GM19239 (cell line): ENCODE results near the gene GMDS.

Experiments
- DNase-seq: peaks from one replicate; pipeline ENCODE4 v3.0.0; 2011; ENCODE audit warnings: low spot score; ENCODE audit not compliant: insufficient read length
- FAIRE-seq: peaks from 2 replicates; lab custom pipeline; 2011; peaks lifted over from hg19 to GRCh38; lab: Jason Lieb, UNC

Gene GMDS

DNA sequence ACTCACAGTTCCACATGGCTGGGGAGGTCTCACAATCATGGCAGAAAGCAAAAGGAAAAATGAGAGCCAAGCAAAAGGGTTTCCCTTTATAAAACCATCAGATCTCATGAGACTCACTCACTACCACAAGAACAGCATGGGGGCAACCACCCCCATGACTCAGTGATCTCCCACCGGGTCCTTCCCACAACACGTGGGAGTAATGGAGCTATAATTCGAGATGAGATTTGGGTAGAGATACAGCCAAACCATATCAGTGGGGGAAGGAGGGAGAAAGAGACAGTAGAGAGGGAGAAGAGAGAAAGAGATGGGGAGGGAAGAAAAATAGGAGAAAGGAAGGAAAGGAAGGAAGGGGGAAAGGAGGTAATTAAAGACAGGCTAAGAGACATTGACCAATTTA is 30.1 kb downstream of the GMDS start:
- FAIRE-seq (no peak), DNase-seq (no peak)

GRCh38 chr6:2213086-2213485 is 32.3 kb downstream of the GMDS start:
- DNase-seq: no peak
- no peak for FAIRE-seq

DNA sequence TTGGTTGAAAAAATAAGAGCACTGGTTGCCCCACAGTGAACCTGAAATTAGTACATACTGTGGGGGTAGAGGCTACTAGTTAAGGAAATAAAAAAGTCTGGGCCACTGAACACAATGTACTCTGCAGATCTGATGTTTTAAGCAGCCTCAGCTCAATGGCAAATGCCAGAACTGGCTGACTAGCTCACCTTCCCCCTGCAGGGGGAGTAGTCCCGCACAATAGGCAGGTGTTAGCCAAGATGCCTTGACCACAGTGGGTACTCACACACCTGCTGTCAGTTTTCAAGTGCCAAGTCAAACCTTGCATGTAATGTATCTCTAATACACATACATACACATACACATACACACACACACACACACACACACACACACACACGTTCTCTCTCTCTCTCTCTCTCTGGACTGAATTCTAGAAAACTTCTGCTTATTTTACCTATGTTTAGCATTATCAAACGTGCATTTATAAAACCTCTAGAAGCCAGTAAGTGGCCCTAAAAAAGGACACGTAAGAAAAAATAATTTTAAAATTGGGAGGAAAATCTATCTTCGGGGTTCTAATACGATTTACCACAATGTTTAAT is 36.1 kb downstream of the GMDS start:
- DNase-seq: peak; percentile 26
- peak; percentile 82 for FAIRE-seq

DNA sequence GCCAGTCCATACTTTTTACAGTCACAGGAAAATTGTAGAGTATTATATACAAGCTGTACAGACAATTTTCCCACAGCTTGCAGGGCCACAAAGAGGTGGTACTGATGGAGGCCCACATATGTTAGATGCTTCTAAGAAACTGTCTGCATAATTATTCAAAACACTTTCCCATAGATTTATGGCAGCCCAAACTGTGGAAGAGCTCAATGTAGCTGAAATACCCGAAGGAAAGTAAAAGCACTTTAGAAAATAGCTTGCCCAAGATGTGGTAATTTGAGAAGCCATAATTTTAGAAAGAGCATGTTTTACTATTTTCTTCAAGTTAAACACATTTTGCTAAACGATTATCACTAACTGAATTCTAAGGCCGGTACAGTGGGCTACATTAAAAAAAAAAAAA is 36.9 kb downstream of the GMDS start:
- DNase-seq: no peak
- FAIRE-seq: no peak

- DNase-seq (no peak), FAIRE-seq (no peak)
Observed at GRCh38 chr6:2205396-2205795, 40.0 kb downstream of the GMDS start.

DNA sequence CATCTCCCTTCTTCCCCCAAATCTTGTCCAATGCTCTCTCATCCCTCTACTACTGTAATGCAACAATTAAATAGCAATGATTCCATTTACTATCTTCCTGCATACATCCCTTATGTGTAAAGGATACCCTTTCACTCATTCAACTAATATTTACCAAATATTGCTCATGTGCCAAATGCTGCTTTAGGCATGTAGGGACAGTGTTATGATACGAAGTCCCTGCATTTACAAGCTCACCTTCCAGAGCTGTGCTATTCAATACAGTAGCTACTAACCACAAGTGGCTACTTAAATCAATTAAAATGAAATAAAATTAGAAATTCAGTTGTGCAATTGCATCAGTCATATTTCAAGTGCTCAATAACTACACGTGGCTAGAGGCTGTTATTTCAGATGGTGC is 41.1 kb downstream of the GMDS start:
- FAIRE-seq: no peak

GRCh38 chr6:2203264-2203663 is 42.1 kb downstream of the GMDS start:
- FAIRE-seq: no peak

More for the DNA sequence above, 41.1 kb downstream of the GMDS start:
- DNase-seq: no peak

DNA sequence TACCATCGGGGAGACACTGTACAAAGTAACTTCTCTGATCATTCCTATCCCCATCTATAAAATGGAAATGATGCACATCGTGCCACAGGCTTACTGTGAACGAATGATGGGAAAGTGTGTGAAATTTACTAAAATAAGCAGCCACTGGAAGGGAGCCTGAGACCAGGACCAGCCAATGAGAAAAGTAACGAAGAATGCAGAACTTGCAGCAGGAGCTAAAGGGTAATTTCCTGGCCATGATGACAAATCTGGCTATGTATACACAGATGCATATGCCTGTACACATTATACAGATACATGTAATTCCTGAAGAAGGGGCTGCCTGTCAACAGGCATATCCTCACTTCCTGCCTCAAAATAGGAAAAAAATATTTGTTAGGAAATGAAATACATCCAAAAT is 47.4 kb downstream of the GMDS start:
- DNase-seq: no peak
- no peak for FAIRE-seq

More at GRCh38 chr6:2203264-2203663, 42.1 kb downstream of the GMDS start:
- no peak for DNase-seq

DNA sequence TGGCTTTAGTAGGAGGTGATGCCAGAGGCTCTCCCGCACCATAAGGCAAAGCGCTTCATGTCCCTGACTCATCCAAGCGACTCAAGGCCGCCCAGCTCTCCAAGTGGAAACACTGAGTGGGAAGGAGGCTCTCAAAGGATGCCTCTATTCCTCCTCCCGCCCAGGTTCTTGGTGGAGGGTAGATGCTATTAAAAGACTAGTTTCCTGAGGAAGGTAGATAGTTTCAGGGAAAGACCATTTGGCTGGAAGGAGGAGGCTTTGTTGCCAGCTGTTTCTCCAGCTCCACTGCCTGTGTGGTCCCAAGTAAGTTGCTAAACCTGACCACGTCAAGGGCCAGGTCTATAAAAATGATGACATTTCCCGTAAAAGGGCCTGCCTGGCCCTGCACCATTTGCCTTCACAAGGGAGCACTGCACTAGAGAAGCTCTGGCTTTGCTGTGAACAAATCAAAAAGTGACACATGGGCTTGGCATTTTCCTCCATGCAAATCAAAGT is 48.2 kb downstream of the GMDS start:
- no peak for DNase-seq
- FAIRE-seq: no peak

GRCh38 chr6:2196079-2196679 is 49.2 kb downstream of the GMDS start:
- no peak for FAIRE-seq

GRCh38 chr6:2194643-2195042 is 50.8 kb downstream of the GMDS start:
- DNase-seq: no peak
- FAIRE-seq: no peak

More at GRCh38 chr6:2196079-2196679, 49.2 kb downstream of the GMDS start:
- no peak for DNase-seq

GRCh38 chr6:2193931-2194330 is 51.5 kb downstream of the GMDS start:
- no peak for DNase-seq
- FAIRE-seq: no peak

GRCh38 chr6:2192976-2193375 is 52.4 kb downstream of the GMDS start:
- no peak for FAIRE-seq
- DNase-seq: no peak

DNA sequence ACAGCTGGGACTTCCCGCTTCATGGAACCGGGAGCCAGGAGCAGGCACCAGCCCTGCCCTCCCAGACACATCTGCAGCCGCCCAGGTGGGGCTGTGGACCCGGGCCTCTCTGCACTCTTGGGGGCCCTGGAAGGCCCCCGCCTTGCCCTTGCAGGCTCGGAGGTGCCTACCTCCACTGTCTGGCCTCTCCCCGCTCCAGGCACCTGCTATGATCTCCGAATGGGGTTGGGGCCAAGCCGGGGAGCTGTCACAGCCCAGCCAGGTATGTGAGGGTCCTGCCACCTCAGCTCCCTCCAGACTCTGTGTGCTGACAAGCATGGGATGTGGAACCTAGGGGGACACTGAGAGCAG is 54.0 kb downstream of the GMDS start:
- FAIRE-seq: no peak
- no peak for DNase-seq

DNA sequence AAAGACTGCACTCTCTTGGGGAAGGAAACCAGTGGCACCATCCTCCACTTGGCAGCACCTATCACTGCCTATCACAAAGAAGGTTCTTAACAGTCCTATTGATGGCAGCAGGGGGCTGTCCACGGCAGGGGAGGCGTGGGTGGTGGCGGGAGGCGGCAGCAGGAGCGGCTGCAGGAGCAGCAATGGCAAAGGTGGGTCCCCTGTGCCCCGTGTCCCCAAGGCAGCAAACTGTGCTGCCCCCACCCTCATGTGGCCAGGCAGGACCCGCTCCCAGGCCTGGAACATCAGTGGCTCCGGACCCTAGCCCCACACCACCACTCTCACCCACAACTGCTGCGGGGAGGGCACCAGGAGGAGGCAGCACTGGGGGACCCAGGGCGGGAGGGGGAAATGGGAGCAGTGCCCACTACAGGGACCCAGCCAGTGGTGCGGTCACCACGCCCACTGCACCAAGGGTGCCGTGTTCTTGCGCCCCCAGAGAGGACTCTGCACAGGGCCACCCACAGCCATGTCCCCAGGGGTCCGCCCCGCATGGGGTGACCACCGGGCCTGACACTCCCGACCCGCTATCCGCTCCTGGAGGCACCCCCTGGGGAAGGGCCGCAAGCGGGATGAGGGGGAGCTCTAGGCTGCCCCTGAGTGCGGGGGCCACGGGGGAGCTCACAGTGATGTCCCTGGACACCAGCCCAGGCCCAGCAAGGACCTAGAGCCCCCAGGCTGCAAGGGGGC is 54.6 kb downstream of the GMDS start:
- FAIRE-seq: no peak
- no peak for DNase-seq

GRCh38 chr6:2188856-2189384 is 56.5 kb downstream of the GMDS start:
- DNase-seq: no peak
- no peak for FAIRE-seq

GRCh38 chr6:2188397-2188796 is 57.0 kb downstream of the GMDS start:
- FAIRE-seq: no peak

GRCh38 chr6:2187826-2188225 is 57.6 kb downstream of the GMDS start:
- peak; percentile 67 for FAIRE-seq
- peak; percentile 12 for DNase-seq

More at GRCh38 chr6:2188397-2188796, 57.0 kb downstream of the GMDS start:
- no peak for DNase-seq

DNA sequence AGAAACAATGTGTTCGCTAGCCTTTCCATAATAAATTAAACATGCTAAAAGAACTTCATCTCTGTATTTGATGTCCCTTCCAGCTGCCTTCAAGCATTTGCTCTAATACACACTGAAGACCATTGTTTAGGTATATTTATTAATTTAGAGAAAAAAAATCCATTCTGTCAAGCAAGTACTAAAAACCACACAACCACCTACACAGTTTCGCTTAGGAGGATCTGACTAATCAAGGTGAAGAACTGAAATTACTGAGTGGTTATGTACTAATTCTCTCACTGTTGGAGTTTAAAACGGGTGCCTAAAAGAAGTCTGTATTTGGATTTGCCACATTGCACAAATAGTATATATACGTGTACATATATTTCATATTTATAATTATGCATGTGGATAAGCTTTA is 58.9 kb downstream of the GMDS start:
- FAIRE-seq: no peak

DNA sequence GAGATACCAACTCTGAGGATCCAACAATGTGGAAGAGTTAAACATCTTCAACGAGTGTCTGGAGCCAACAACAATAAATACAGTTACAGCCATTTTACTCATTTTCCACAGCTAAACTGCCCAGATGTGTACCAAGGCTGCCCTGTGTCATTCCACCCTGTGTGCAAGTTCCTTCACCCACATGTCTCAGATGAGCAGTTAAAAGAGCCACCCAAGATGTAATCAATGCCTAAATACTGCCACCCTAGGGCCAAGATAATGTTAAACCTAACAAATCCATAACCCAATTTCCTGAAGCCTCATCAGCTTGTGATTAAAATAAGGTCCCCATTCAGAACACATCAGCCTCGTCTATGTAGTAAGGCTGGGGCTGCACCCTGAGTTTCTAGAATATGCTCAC is 59.9 kb downstream of the GMDS start:
- FAIRE-seq (no peak), DNase-seq (no peak)

More for the DNA sequence above, 58.9 kb downstream of the GMDS start:
- no peak for DNase-seq
